HepG2 (cell line): ENCODE results near the gene EMP2. TPM values are rescaled to one million over a fixed set of nuclear protein-coding genes. Genes with fewer than 3 reads are reported as not detected.

Experiments
- ATAC-seq: fragments of 200-7000 bp; cut with Tn5 transposase; 3 replicates; pipeline ENCODE4 v1.9.1; 2020; ENCODE audit warnings: mild to moderate bottlenecking, moderate library complexity
- BruUV-seq: library from RNA; stranded (reverse); fragments of 400-500 nt; replicated peaks from 2 replicates; lab custom pipeline; 2021; lab: Mats Ljungman, UMichigan
- CTCF ChIA-PET: fragments of 300-600 bp; formaldehyde crosslinking; extraction: SDS; loops from one replicate; lab custom pipeline; 2021; ENCODE audit warnings: low total read pairs, inconsistent platforms, low intra/inter-chr PET ratio; lab: Yijun Ruan, JAX
- POLR2A ChIA-PET: fragments of 350-600 bp; sonication (Branson Sonifier 250); formaldehyde crosslinking; loops from one replicate; lab custom pipeline; 2020; ENCODE audit warnings: antibody characterized with exemption, inconsistent platforms; lab: Yijun Ruan, JAX
- DNase-seq: peaks from one replicate; pipeline ENCODE4 v3.0.0-alpha.2; 2015; ENCODE audit warnings: low spot score
- FAIRE-seq: peaks from 3 replicates; lab custom pipeline; 2011; peaks lifted over from hg19 to GRCh38; lab: Jason Lieb, UNC
- H2AFZ ChIP-seq: one replicate; pipeline ENCODE4 v1.6.1; 2011; ENCODE audit warnings: low read length, inconsistent platforms
- H3K27ac ChIP-seq: fragments of 300-600 bp; 3 replicates; pipeline ENCODE4 v1.8.0; 2011; ENCODE audit warnings: mixed run types, mild to moderate bottlenecking, mixed read lengths, low read length, inconsistent platforms; ENCODE audit not compliant: insufficient read depth; ENCODE audit errors: extremely low read length
- H3K27me3 ChIP-seq, 2 experiments: fragments of 200-600 bp in 1 of 2; 2 replicates in 1 of 2; 3 replicates in 1 of 2; pipeline versions ENCODE4 v1.6.0 to v1.8.0; 2011; ENCODE audit warnings: low read length in 2 of 2, mild to moderate bottlenecking in 2 of 2, moderate library complexity in 2 of 2, inconsistent platforms in 1 of 2; ENCODE audit not compliant: insufficient read depth in 2 of 2, control insufficient read depth in 1 of 2
- H3K36me3 ChIP-seq, 2 experiments: fragments of 200-600 bp in 1 of 2; replicated peaks in 1 of 2; 2 replicates in 1 of 2; 3 replicates in 1 of 2; pipeline versions ENCODE4 v1.5.1 to v1.8.0; 2011; ENCODE audit warnings: low read length in 2 of 2, inconsistent platforms in 1 of 2; ENCODE audit not compliant: insufficient read depth in 2 of 2, control insufficient read depth in 1 of 2
- H3K4me1 ChIP-seq: 2 replicates; pipeline ENCODE4 v1.5.1; 2012; ENCODE audit warnings: low read length, inconsistent platforms; ENCODE audit not compliant: insufficient read depth
- H3K4me2 ChIP-seq: 2 replicates; pipeline ENCODE4 v1.6.0; 2011; ENCODE audit warnings: low read depth, low read length, inconsistent platforms
- H3K4me3 ChIP-seq, 3 experiments: fragments of 200-600 bp in 1 of 3; sonication (generic), shearing (Covaris generic) in 1 of 3; replicated peaks in 1 of 3; 2 replicates each; pipeline ENCODE4 v1.5.1; 2011 to 2016; ENCODE audit warnings: low read length in 3 of 3, inconsistent platforms in 2 of 3, low read depth in 2 of 3, mild to moderate bottlenecking in 2 of 3, control low read depth in 1 of 3, mixed read lengths in 1 of 3; ENCODE audit not compliant: insufficient read depth in 1 of 3
- H3K79me2 ChIP-seq: one replicate; pipeline ENCODE4 v1.6.1; 2011; ENCODE audit warnings: low read length, inconsistent platforms; ENCODE audit not compliant: insufficient read depth
- H3K9ac ChIP-seq: 2 replicates; pipeline ENCODE4 v1.6.0; 2011; ENCODE audit warnings: mild to moderate bottlenecking, low read depth, low read length, inconsistent platforms; ENCODE audit not compliant: insufficient read depth
- H3K9me3 ChIP-seq: 2 replicates; pipeline ENCODE4 v1.5.1; 2012; ENCODE audit warnings: mild to moderate bottlenecking, low read length
- H4K20me1 ChIP-seq: 2 replicates; pipeline ENCODE4 v1.6.0; 2011; ENCODE audit warnings: inconsistent platforms, mild to moderate bottlenecking, low read length, moderate library complexity; ENCODE audit not compliant: insufficient read depth
- ETV5 ChIP-seq: IDR thresholded peaks from 2 replicates; pipeline ENCODE4 v1.6.1; 2018; ENCODE audit warnings: missing biosample characterization, missing genetic modification reagents, inconsistent platforms, borderline replicate concordance
- GATAD2A ChIP-seq: IDR thresholded peaks from 2 replicates; pipeline ENCODE4 v1.6.1; 2016
- SALL1 ChIP-seq: sonication (generic); formaldehyde crosslinking; IDR thresholded peaks from 2 replicates; pipeline ENCODE4 v1.8.0; 2022; ENCODE audit warnings: mild to moderate bottlenecking, missing genetic modification reagents
- SAP130 ChIP-seq: IDR thresholded peaks from 2 replicates; pipeline ENCODE4 v1.6.1; 2016; ENCODE audit warnings: low read depth
- ZNF292 ChIP-seq: sonication (generic); formaldehyde crosslinking; IDR thresholded peaks from 2 replicates; pipeline ENCODE4 v1.8.1; 2022; ENCODE audit warnings: mild to moderate bottlenecking, low read depth, missing genetic modification reagents, borderline replicate concordance
- ZNF772 ChIP-seq: sonication (generic); formaldehyde crosslinking; IDR thresholded peaks from 2 replicates; pipeline ENCODE4 v1.5.0; 2020; ENCODE audit warnings: mild to moderate bottlenecking, missing genetic modification reagents
- WGBS: methylation state at CpG from one replicate; pipeline ENCODE4 v1.1.6; 2017; ENCODE audit warnings: low lambda C conversion rate; 5-methylcytosine and 5-hydroxymethylcytosine counted together
- in situ Hi-C: cut with HindIII; loops from 2 replicates; pipeline ENCODE4 v1.10.0; 2017; ENCODE audit warnings: low pct_unique_long_range_greater_than_20kb; ENCODE audit not compliant: extremely low pct_ligation_motif_present
- intact Hi-C: fragments of 100-400 bp; cut with micrococcal nuclease; formaldehyde crosslinking; loops from one replicate; pipeline ENCODE4 v1.10.0; 2022; ENCODE audit not compliant: unreplicated experiment
- polyA plus RNA-seq, 8 experiments: library from polyadenylated mRNA; depleted of rRNA in 3 of 8; stranded (reverse) in 7 of 8; unstranded in 1 of 8; fragments of >200 nt; fragmentation: Illumina TruSeq in 4 of 8; extraction: Trizol in 4 of 8; gene quantifications; 2 replicates each; pipeline versions ENCODE4 v1.2.1 to v1.2.3, GENCODE V29; 2011 to 2016; ENCODE audit warnings: low read depth in 4 of 8, missing spikeins in 1 of 8, mixed read lengths in 1 of 8; ENCODE audit not compliant: insufficient read depth in 1 of 8
- total RNA-seq, 5 experiments: library from RNA; depleted of rRNA; stranded (reverse); fragments of >200 nt; fragmentation: Illumina TruSeq; extraction: Trizol; gene quantifications; 2 replicates each; pipeline ENCODE4 v1.2.3, GENCODE V29; 2016; ENCODE audit warnings: low read depth in 1 of 5
- TF ChIP-seq, protein P1 (sequence below): sonication (generic); formaldehyde crosslinking; IDR thresholded peaks from 2 replicates; pipeline ENCODE4 v1.4.0; 2020; ENCODE audit warnings: mild to moderate bottlenecking, missing genetic modification reagents
- TF ChIP-seq, protein P2 (sequence below): sonication (generic); IDR thresholded peaks from 2 replicates; pipeline ENCODE4 v1.6.1; 2016; ENCODE audit warnings: low read depth, borderline replicate concordance
- TF ChIP-seq, protein P3 (sequence below): IDR thresholded peaks from 2 replicates; pipeline ENCODE4 v1.6.1; 2018; ENCODE audit warnings: missing genetic modification reagents, mild to moderate bottlenecking, missing compliant biosample characterization
- TF ChIP-seq, protein P4 (sequence below): IDR thresholded peaks from 2 replicates; pipeline ENCODE4 v1.6.1; 2016; ENCODE audit warnings: missing genetic modification reagents, missing compliant biosample characterization
- TF ChIP-seq, protein P5 (sequence below): sonication (generic); formaldehyde crosslinking; IDR thresholded peaks from 2 replicates; pipeline ENCODE4 v1.9.0; 2022; ENCODE audit warnings: low read depth, missing genetic modification reagents
- TF ChIP-seq, protein P6 (sequence below): IDR thresholded peaks from 2 replicates; pipeline ENCODE4 v1.4.0; 2020; ENCODE audit warnings: mild to moderate bottlenecking, missing genetic modification reagents

Gene EMP2
- total and polyA plus RNA-seq, 2 of the 13 experiments (the other 11 are each of a cell fraction or from before 2014, with no cell fraction given), result 24.6 to 91.2 TPM

DNA sequence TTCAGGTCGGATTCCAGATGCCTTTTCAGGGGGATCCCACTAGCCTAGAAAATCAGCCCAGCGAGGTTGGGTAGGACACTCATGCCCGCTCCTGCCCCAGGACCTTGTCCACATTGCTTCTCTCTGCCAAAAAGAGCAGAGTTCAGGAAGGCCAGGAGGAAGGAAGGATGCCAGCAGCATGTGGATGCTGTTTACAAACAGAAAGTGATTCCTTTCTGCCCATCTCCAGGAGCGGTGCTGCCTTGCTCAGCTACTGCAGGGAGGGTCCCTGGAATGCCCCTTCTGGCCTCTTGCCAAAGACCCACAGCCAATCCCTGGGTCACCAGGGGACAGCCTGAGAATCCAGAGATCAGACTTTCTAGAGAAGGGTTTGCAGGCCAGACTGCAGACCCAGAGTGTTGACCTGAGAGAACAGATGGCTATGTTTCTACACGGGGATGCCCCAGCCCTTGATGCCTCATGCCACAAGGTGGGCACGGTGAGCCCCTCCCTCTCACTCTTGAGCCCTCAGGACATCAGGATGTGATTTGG, 32.3 kb upstream of the EMP2 start:
- peaks cover 93% of the 10 kb centered on the region for H3K4me1 ChIP-seq
- H3K9me3 ChIP-seq, result no peaks in the 10 kb centered on the region
- peak overlapping the region; percentile 13 for H3K27ac ChIP-seq
- peak overlapping the region in 1 of 3 experiments; percentile 6; a peak in 1 of 6 replicates for H3K4me3 ChIP-seq
- no peak for DNase-seq
- no peaks in the 10 kb centered on the region for H3K79me2 ChIP-seq
- ChIA-PET CTCF (no interaction called here), POLR2A (interaction anchor here (1.2 kb wide), 1 partner anchor 17 kb away, joined by 4 read pairs; no protein-coding TSS in a partner anchor)
- in situ Hi-C loops (no loop called here), intact Hi-C loops (no loop called here)
- ATAC-seq, result no peak
- peak overlapping the region; percentile 10; the same call in 1 of the 2 replicates for H3K9ac ChIP-seq
- no peaks in the 10 kb centered on the region for H4K20me1 ChIP-seq
- 7% methylated on average over 6 of the region's 6 CpGs for WGBS
- no peak for FAIRE-seq
- H3K4me2 ChIP-seq, result peak overlapping the region; percentile 26
- no TSS peak for BruUV-seq
- H2AFZ ChIP-seq, result no peak overlapping the region
- H3K27me3 ChIP-seq, result no peaks in the 10 kb centered on the region
- no peaks in the 10 kb centered on the region for H3K36me3 ChIP-seq
- TF ChIP-seq, protein P1, sequence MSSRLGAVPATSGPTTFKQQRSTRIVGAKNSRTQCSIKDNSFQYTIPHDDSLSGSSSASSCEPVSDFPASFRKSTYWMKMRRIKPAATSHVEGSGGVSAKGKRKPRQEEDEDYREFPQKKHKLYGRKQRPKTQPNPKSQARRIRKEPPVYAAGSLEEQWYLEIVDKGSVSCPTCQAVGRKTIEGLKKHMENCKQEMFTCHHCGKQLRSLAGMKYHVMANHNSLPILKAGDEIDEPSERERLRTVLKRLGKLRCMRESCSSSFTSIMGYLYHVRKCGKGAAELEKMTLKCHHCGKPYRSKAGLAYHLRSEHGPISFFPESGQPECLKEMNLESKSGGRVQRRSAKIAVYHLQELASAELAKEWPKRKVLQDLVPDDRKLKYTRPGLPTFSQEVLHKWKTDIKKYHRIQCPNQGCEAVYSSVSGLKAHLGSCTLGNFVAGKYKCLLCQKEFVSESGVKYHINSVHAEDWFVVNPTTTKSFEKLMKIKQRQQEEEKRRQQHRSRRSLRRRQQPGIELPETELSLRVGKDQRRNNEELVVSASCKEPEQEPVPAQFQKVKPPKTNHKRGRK (CRISPR knock-in tag), result no peak
- TF ChIP-seq ZNF292 (0 out of 2 replicates have a peak, but pooled peaks have one; percentile 22), ETV5 (CRISPR knock-in tag) (peak; percentile 51; the same call in 1 of the 2 replicates), ZNF772 (CRISPR knock-in tag) (0 out of 2 replicates have a peak, but pooled peaks have one; percentile 24), SAP130 (peak; percentile 72; the same call in 1 of the 2 replicates), GATAD2A (0 out of 2 replicates have a peak, but pooled peaks have one; percentile 12), SALL1 (CRISPR knock-in tag) (peak; percentile 74)
- TF ChIP-seq, protein P2, sequence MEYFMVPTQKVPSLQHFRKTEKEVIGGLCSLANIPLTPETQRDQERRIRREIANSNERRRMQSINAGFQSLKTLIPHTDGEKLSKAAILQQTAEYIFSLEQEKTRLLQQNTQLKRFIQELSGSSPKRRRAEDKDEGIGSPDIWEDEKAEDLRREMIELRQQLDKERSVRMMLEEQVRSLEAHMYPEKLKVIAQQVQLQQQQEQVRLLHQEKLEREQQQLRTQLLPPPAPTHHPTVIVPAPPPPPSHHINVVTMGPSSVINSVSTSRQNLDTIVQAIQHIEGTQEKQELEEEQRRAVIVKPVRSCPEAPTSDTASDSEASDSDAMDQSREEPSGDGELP, result 0 out of 2 replicates have a peak, but pooled peaks have one; percentile 16
- TF ChIP-seq, protein P3, sequence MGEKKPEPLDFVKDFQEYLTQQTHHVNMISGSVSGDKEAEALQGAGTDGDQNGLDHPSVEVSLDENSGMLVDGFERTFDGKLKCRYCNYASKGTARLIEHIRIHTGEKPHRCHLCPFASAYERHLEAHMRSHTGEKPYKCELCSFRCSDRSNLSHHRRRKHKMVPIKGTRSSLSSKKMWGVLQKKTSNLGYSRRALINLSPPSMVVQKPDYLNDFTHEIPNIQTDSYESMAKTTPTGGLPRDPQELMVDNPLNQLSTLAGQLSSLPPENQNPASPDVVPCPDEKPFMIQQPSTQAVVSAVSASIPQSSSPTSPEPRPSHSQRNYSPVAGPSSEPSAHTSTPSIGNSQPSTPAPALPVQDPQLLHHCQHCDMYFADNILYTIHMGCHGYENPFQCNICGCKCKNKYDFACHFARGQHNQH (CRISPR knock-in tag), result 0 out of 2 replicates have a peak, but pooled peaks have one; percentile 22
- TF ChIP-seq, protein P4, sequence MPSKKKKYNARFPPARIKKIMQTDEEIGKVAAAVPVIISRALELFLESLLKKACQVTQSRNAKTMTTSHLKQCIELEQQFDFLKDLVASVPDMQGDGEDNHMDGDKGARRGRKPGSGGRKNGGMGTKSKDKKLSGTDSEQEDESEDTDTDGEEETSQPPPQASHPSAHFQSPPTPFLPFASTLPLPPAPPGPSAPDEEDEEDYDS, result no peak
- TF ChIP-seq, protein P5, sequence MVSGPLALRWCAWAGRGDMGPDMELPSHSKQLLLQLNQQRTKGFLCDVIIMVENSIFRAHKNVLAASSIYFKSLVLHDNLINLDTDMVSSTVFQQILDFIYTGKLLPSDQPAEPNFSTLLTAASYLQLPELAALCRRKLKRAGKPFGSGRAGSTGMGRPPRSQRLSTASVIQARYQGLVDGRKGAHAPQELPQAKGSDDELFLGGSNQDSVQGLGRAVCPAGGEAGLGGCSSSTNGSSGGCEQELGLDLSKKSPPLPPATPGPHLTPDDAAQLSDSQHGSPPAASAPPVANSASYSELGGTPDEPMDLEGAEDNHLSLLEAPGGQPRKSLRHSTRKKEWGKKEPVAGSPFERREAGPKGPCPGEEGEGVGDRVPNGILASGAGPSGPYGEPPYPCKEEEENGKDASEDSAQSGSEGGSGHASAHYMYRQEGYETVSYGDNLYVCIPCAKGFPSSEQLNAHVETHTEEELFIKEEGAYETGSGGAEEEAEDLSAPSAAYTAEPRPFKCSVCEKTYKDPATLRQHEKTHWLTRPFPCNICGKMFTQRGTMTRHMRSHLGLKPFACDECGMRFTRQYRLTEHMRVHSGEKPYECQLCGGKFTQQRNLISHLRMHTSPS (CRISPR knock-in tag), result peak; percentile 88; the same call in 1 of the 2 replicates
- TF ChIP-seq, protein P6, sequence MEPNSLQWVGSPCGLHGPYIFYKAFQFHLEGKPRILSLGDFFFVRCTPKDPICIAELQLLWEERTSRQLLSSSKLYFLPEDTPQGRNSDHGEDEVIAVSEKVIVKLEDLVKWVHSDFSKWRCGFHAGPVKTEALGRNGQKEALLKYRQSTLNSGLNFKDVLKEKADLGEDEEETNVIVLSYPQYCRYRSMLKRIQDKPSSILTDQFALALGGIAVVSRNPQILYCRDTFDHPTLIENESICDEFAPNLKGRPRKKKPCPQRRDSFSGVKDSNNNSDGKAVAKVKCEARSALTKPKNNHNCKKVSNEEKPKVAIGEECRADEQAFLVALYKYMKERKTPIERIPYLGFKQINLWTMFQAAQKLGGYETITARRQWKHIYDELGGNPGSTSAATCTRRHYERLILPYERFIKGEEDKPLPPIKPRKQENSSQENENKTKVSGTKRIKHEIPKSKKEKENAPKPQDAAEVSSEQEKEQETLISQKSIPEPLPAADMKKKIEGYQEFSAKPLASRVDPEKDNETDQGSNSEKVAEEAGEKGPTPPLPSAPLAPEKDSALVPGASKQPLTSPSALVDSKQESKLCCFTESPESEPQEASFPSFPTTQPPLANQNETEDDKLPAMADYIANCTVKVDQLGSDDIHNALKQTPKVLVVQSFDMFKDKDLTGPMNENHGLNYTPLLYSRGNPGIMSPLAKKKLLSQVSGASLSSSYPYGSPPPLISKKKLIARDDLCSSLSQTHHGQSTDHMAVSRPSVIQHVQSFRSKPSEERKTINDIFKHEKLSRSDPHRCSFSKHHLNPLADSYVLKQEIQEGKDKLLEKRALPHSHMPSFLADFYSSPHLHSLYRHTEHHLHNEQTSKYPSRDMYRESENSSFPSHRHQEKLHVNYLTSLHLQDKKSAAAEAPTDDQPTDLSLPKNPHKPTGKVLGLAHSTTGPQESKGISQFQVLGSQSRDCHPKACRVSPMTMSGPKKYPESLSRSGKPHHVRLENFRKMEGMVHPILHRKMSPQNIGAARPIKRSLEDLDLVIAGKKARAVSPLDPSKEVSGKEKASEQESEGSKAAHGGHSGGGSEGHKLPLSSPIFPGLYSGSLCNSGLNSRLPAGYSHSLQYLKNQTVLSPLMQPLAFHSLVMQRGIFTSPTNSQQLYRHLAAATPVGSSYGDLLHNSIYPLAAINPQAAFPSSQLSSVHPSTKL (CRISPR knock-in tag), result peak; percentile 32; the same call in 1 of the 2 replicates
